ENCODE measurements around the gene ADAMTS2.

The ADAMTS2 gene

GRCh38 chr5:179207920-179208705, 137.1 kb downstream of the ADAMTS2 start:
- DNase-seq: no peak

GRCh38 chr5:179207470-179207869, 137.8 kb downstream of the ADAMTS2 start:
- DNase-seq: no peak

- no peak for DNase-seq
These were observed 138.9 kb downstream of the ADAMTS2 start for GRCh38 chr5:179206366-179206765.

GRCh38 chr5:179205277-179205676, 140.0 kb downstream of the ADAMTS2 start:
- no peak for DNase-seq

- no peak for DNase-seq
These were observed 140.7 kb downstream of the ADAMTS2 start for GRCh38 chr5:179204572-179204971.

GRCh38 chr5:179203248-179203647, 142.0 kb downstream of the ADAMTS2 start:
- no peak for DNase-seq

- no peak for DNase-seq
These were observed 143.3 kb downstream of the ADAMTS2 start for GRCh38 chr5:179201986-179202385.

- no peak for DNase-seq
These were observed 146.0 kb downstream of the ADAMTS2 start for GRCh38 chr5:179199246-179199645.

- DNase-seq: no peak
These were observed 146.4 kb downstream of the ADAMTS2 start for GRCh38 chr5:179198825-179199224.

- DNase-seq: no peak
These were observed 148.7 kb downstream of the ADAMTS2 start for GRCh38 chr5:179196405-179197079.

- no peak for DNase-seq
These were observed 149.5 kb downstream of the ADAMTS2 start for GRCh38 chr5:179195561-179196404.

- DNase-seq: no peak
These were observed 150.3 kb downstream of the ADAMTS2 start for GRCh38 chr5:179194941-179195381.

- no peak for DNase-seq
These were observed 150.9 kb downstream of the ADAMTS2 start for GRCh38 chr5:179194201-179194910.

GRCh38 chr5:179193746-179194145, 151.5 kb downstream of the ADAMTS2 start:
- DNase-seq: no peak

GRCh38 chr5:179192891-179193470, 152.3 kb downstream of the ADAMTS2 start:
- no peak for DNase-seq

GRCh38 chr5:179192185-179192890, 152.9 kb downstream of the ADAMTS2 start:
- DNase-seq: no peak

GRCh38 chr5:179191506-179192184, 153.6 kb downstream of the ADAMTS2 start:
- no peak for DNase-seq

GRCh38 chr5:179190851-179191505, 154.3 kb downstream of the ADAMTS2 start:
- no peak for DNase-seq

- DNase-seq: no peak
These were observed 156.6 kb downstream of the ADAMTS2 start for GRCh38 chr5:179188636-179189035.

Measured in GOT3 (cell line).